GM19025 (cell line): ENCODE data around the gene FARS2.

Experiments used
- ATAC-seq: cut with Tn5 transposase; IDR thresholded peaks from one replicate; pipeline ENCODE4 v1.9.1; 2021; ENCODE audit warnings: mild to moderate bottlenecking, low read depth, moderate library complexity; ENCODE audit not compliant: unreplicated experiment

FARS2 gene

GRCh38 chr6:5764401-5764955 lies 503.2 kb downstream of the FARS2 start:
- ATAC-seq = peak; percentile 70

GRCh38 chr6:5765141-5765760 lies 503.9 kb downstream of the FARS2 start:
- no peak for ATAC-seq

GRCh38 chr6:5766260-5766659 lies 504.9 kb downstream of the FARS2 start:
- no peak for ATAC-seq

GRCh38 chr6:5767471-5767870 lies 506.2 kb downstream of the FARS2 start:
- no peak for ATAC-seq

GRCh38 chr6:5771211-5771610 lies 509.9 kb downstream of the FARS2 start:
- ATAC-seq = no peak

- no peak for ATAC-seq
Measured at GRCh38 chr6:5771759-5772390, 510.6 kb downstream of the FARS2 start.

- no peak for ATAC-seq
Measured at GRCh38 chr6:5772408-5773120, 511.3 kb downstream of the FARS2 start.

GRCh38 chr6:5776104-5776503 lies 514.8 kb downstream of the FARS2 start:
- no peak for ATAC-seq

GRCh38 chr6:5776706-5777390 lies 515.5 kb downstream of the FARS2 start:
- no peak for ATAC-seq

GRCh38 chr6:5778317-5778857 lies 517.1 kb downstream of the FARS2 start:
- ATAC-seq = peak; percentile 86

- no peak for ATAC-seq
Measured at GRCh38 chr6:5778906-5779305, 517.6 kb downstream of the FARS2 start.

GRCh38 chr6:5781019-5781418 lies 519.7 kb downstream of the FARS2 start:
- no peak for ATAC-seq

GRCh38 chr6:5781966-5782556 lies 520.7 kb downstream of the FARS2 start:
- ATAC-seq = no peak

GRCh38 chr6:5782783-5783547 lies 521.7 kb downstream of the FARS2 start:
- ATAC-seq = no peak

GRCh38 chr6:5783584-5784089 lies 522.3 kb downstream of the FARS2 start:
- no peak for ATAC-seq

- ATAC-seq = no peak
Measured at GRCh38 chr6:5785249-5785648, 523.9 kb downstream of the FARS2 start.

GRCh38 chr6:5786321-5786968 lies 525.1 kb downstream of the FARS2 start:
- ATAC-seq = no peak

- no peak for ATAC-seq
Measured at GRCh38 chr6:5786969-5787720, 525.8 kb downstream of the FARS2 start.
